Measurements from ENCODE around the gene RPS16.

Gene RPS16

GRCh38 chr19:39480337-39481228, 44.8 kb upstream of the RPS16 start, which contains the start of gene TIMM50 (continued):
- TF ChIP-seq ZBTB6 (tag by site-specific recombination; IDR thresholded peaks at IDR 0.05) = peak; percentile 52; the same call in 1 of the 2 replicates
- peak; percentile 95 for TF ChIP-seq ZBTB48 (tag by site-specific recombination; IDR thresholded peaks at IDR 0.05)
- no peak for TF ChIP-seq ZNF404 (tag by site-specific recombination; IDR thresholded peaks at IDR 0.05)
- peak; percentile 46; the same call in 1 of the 2 replicates for TF ChIP-seq ZNF394 (tag by site-specific recombination; IDR thresholded peaks at IDR 0.05; ENCODE audit: borderline replicate concordance)
- TF ChIP-seq ZNF239 (tag by site-specific recombination; IDR thresholded peaks at IDR 0.05) = no peak
- TF ChIP-seq ZBTB20 (tag by site-specific recombination; IDR thresholded peaks at IDR 0.05) = peak; percentile 95
- TF ChIP-seq ZSCAN30 (tag by site-specific recombination; IDR thresholded peaks at IDR 0.05) = peak; percentile 52
- TF ChIP-seq ZNF530 (tag by site-specific recombination; IDR thresholded peaks at IDR 0.05; ENCODE audit: low read depth) = 0 out of 2 replicates have a peak, but pooled peaks have one; percentile 12
- TF ChIP-seq ZBTB8A (tag by site-specific recombination; IDR thresholded peaks at IDR 0.05) = peak; percentile 57; the same call in 1 of the 2 replicates
- no peak for TF ChIP-seq ZNF704 (tag by site-specific recombination; IDR thresholded peaks at IDR 0.05)
- TF ChIP-seq ATF2 (tag by site-specific recombination; IDR thresholded peaks at IDR 0.05; ENCODE audit: low read depth) = peak; percentile 39; the same call in 1 of the 2 replicates
- peak; percentile 96 for TF ChIP-seq ZNF660 (tag by site-specific recombination; IDR thresholded peaks at IDR 0.05)
- no peak for TF ChIP-seq TSHZ1 (tag by site-specific recombination; IDR thresholded peaks at IDR 0.05; ENCODE audit: borderline replicate concordance)
- TF ChIP-seq ZBTB49 (tag by site-specific recombination; IDR thresholded peaks at IDR 0.05; ENCODE audit: low read depth) = no peak
- no peak for TF ChIP-seq ZNF354C (tag by site-specific recombination; IDR thresholded peaks at IDR 0.05; ENCODE audit: borderline replicate concordance, low read depth)
- TF ChIP-seq ZBTB10 (tag by site-specific recombination; IDR thresholded peaks at IDR 0.05) = peak; percentile 86
- peak; percentile 75; the same call in 1 of the 2 replicates for TF ChIP-seq SCRT1 (tag by site-specific recombination; IDR thresholded peaks at IDR 0.05; ENCODE audit: borderline replicate concordance)
- no peak for TF ChIP-seq ZNF112 (tag by site-specific recombination; IDR thresholded peaks at IDR 0.05)
- TF ChIP-seq ZNF140 (tag by site-specific recombination; IDR thresholded peaks at IDR 0.05) = no peak
- no peak for TF ChIP-seq ZNF416 (tag by site-specific recombination; IDR thresholded peaks at IDR 0.05)
- 0 out of 2 replicates have a peak, but pooled peaks have one; percentile 63 for TF ChIP-seq BCL11A (tag by site-specific recombination; IDR thresholded peaks at IDR 0.05; ENCODE audit: low read depth)
- no peak for TF ChIP-seq ZNF621 (tag by site-specific recombination; IDR thresholded peaks at IDR 0.05)
- TF ChIP-seq ZFP3 (tag by site-specific recombination; IDR thresholded peaks at IDR 0.05; ENCODE audit: low read depth) = no peak
- TF ChIP-seq ZNF202 (tag by site-specific recombination; IDR thresholded peaks at IDR 0.05; ENCODE audit: borderline replicate concordance) = no peak
- 0 out of 2 replicates have a peak, but pooled peaks have one; percentile 8 for TF ChIP-seq ZNF146 (tag by site-specific recombination; IDR thresholded peaks at IDR 0.05)
- no peak; the same call in 1 of the 2 replicates for TF ChIP-seq ZNF677 (tag by site-specific recombination; IDR thresholded peaks at IDR 0.05)
